PC-9 (cell line): ENCODE results near the gene ABL1. TPM values are rescaled to one million over a fixed set of nuclear protein-coding genes. Genes with fewer than 3 reads are reported as not detected.

ENCODE experiments used
- BruUV-seq: library from RNA; stranded (reverse); fragments of 400-500 nt; replicated peaks from 2 replicates; lab custom pipeline; 2021; lab: Mats Ljungman, UMichigan
- CTCF ChIA-PET: fragments of 300-600 bp; sonication (Branson Sonifier 250); formaldehyde crosslinking; loops from one replicate; lab custom pipeline; 2022; ENCODE audit warnings: antibody characterized with exemption; lab: Charles Lee
- POLR2A ChIA-PET: fragments of 300-600 bp; sonication (Branson Sonifier 250); formaldehyde crosslinking; loops from one replicate; lab custom pipeline; 2022; ENCODE audit warnings: antibody characterized with exemption; ENCODE audit not compliant: unreplicated experiment; lab: Charles Lee
- DNase-seq, 2 experiments: peaks; one replicate each; pipeline versions ENCODE4 v3.0.0 to v3.0.0-alpha.2; 2015 to 2022; ENCODE audit warnings: mixed read lengths in 1 of 2
- H2AFZ ChIP-seq: fragments of 200-600 bp; sonication (generic); 2 replicates; pipeline ENCODE4 v1.8.1; 2017; ENCODE audit warnings: antibody characterized with exemption
- H3F3A ChIP-seq: fragments of 200-600 bp; sonication (generic); 2 replicates; pipeline ENCODE4 v1.8.1; 2017; ENCODE audit warnings: antibody characterized with exemption, mild to moderate bottlenecking, low read depth; ENCODE audit not compliant: insufficient read depth
- H3K27ac ChIP-seq: fragments of 200-600 bp; sonication (generic); 2 replicates; pipeline ENCODE4 v1.6.1; 2016; ENCODE audit warnings: mixed run types
- H3K27me3 ChIP-seq: fragments of 200-600 bp; sonication (generic); 2 replicates; pipeline ENCODE4 v1.6.1; 2016; ENCODE audit warnings: low read depth, mixed run types; ENCODE audit not compliant: insufficient read depth
- H3K36me3 ChIP-seq: fragments of 200-600 bp; sonication (generic); 2 replicates; pipeline ENCODE4 v1.6.1; 2016; ENCODE audit warnings: low read depth, mixed run types
- H3K4me1 ChIP-seq: fragments of 200-600 bp; sonication (generic); replicated peaks from 2 replicates; pipeline ENCODE4 v1.6.1; 2016; ENCODE audit warnings: mixed run types; ENCODE audit not compliant: insufficient read depth
- H3K4me2 ChIP-seq: fragments of 200-600 bp; sonication (generic); 2 replicates; pipeline ENCODE4 v1.6.1; 2017; ENCODE audit warnings: mixed run types
- H3K4me3 ChIP-seq: fragments of 200-600 bp; sonication (generic); 2 replicates; pipeline ENCODE4 v1.6.1; 2016; ENCODE audit warnings: mixed run types
- H3K79me2 ChIP-seq: fragments of 200-600 bp; sonication (generic); 2 replicates; pipeline ENCODE4 v1.6.1; 2017; ENCODE audit warnings: low read depth, mixed run types
- H3K9me2 ChIP-seq: fragments of 200-600 bp; sonication (generic); 2 replicates; pipeline ENCODE4 v1.8.1; 2017; ENCODE audit warnings: mild to moderate bottlenecking; ENCODE audit not compliant: insufficient read depth
- H3K9me3 ChIP-seq: fragments of 200-600 bp; sonication (generic); 2 replicates; pipeline ENCODE4 v1.8.1; 2016; ENCODE audit warnings: low read depth; ENCODE audit not compliant: insufficient read depth
- H4K20me1 ChIP-seq: fragments of 200-600 bp; sonication (generic); 2 replicates; pipeline ENCODE4 v1.8.1; 2017; ENCODE audit not compliant: insufficient read depth
- EZH2 ChIP-seq: fragments of 200-600 bp; sonication (generic); IDR thresholded peaks from 2 replicates; pipeline ENCODE4 v1.8.0; 2017; ENCODE audit warnings: antibody characterized with exemption, low read depth
- intact Hi-C: fragments of 100-400 bp; cut with micrococcal nuclease; formaldehyde crosslinking; loops from one replicate; pipeline ENCODE4 v1.10.0; 2022; ENCODE audit not compliant: unreplicated experiment
- total RNA-seq: library from RNA; stranded (reverse); gene quantifications from 2 replicates; pipeline ENCODE4 v1.2.3, GENCODE V29; 2021
- TF ChIP-seq, protein P1 (sequence below): fragments of 200-600 bp; sonication (generic); conservative IDR thresholded peaks from 2 replicates; pipeline ENCODE4 v1.6.1; 2017; ENCODE audit warnings: mixed run types, antibody characterized with exemption, mild to moderate bottlenecking, moderate library complexity

The ABL1 gene
- total RNA-seq, 1 experiment from 2014 or later: 54.8 TPM

- no peak for DNase-seq
- CTCF ChIA-PET: interaction anchor here (0.6 kb wide), 2 partner anchors 99 to 146 kb away, joined by 3 to 5 read pairs; no protein-coding TSS in a partner anchor
- intact Hi-C loops: no loop called here
- Histone ChIP-seq H3K4me1 (no peaks in the 10 kb centered on the region), H3K27me3 (no peaks in the 10 kb centered on the region), H3K79me2 (0 out of 2 replicates have a peak, but pooled peaks cover 3% of the 10 kb centered on the region), H3K9me3 (no peaks in the 10 kb centered on the region), H3K27ac (no peak overlapping the region), H4K20me1 (no peaks in the 10 kb centered on the region), H3F3A (no peaks in the 10 kb centered on the region), H3K4me3 (no peak overlapping the region), H3K4me2 (no peak overlapping the region), H3K36me3 (no peaks in the 10 kb centered on the region), H3K9me2 (no peaks in the 10 kb centered on the region), H2AFZ (no peak overlapping the region)
- BruUV-seq: no TSS peak
- POLR2A ChIA-PET: no interaction called here
- TF ChIP-seq, protein P1, sequence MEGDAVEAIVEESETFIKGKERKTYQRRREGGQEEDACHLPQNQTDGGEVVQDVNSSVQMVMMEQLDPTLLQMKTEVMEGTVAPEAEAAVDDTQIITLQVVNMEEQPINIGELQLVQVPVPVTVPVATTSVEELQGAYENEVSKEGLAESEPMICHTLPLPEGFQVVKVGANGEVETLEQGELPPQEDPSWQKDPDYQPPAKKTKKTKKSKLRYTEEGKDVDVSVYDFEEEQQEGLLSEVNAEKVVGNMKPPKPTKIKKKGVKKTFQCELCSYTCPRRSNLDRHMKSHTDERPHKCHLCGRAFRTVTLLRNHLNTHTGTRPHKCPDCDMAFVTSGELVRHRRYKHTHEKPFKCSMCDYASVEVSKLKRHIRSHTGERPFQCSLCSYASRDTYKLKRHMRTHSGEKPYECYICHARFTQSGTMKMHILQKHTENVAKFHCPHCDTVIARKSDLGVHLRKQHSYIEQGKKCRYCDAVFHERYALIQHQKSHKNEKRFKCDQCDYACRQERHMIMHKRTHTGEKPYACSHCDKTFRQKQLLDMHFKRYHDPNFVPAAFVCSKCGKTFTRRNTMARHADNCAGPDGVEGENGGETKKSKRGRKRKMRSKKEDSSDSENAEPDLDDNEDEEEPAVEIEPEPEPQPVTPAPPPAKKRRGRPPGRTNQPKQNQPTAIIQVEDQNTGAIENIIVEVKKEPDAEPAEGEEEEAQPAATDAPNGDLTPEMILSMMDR: no peak
- no peak for TF ChIP-seq EZH2
These were observed 28.7 kb upstream of the ABL1 start for GRCh38 chr9:130806327-130806716.

- H3F3A ChIP-seq: no peaks in the 10 kb centered on the region
- CTCF ChIA-PET: no interaction called here
- intact Hi-C loops: no loop called here
These were observed 24.4 kb upstream of the ABL1 start for GRCh38 chr9:130810609-130811136.

DNA sequence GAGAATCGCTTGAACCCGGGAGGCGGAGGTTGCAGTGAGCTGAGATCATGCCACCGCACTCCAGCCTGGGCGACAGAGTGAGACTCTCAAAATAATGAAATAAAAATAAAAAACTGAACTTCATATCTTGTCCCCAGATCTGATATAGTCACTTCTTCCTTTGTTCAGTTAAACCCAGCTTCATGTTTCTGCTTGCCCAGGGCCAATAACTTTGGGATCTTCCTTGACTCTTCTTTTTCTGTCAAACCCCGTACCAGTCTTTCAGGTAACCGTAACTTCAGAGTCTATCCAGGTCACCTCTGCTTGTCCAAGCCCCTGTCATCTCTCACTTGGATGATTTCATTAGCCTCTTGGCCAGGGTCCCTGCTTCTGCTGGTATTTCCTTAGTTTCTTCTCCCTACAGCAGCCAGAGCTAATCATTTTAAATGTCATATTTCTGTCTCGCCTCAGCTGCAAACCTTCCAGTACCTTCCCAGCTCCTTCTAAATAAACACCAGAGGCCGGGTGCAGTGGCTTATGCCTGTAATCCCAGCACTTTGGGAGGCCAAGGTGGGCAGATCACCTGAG, 19.7 kb upstream of the ABL1 start:
- POLR2A ChIA-PET: interaction anchor here (0.6 to 0.7 kb wide), 2 partner anchors 51 to 1117 kb away, joined by 3 read pairs; no protein-coding TSS in a partner anchor
- Histone ChIP-seq H3K27me3 (no peaks in the 10 kb centered on the region), H3K36me3 (no peaks in the 10 kb centered on the region), H2AFZ (no peak overlapping the region), H3K9me2 (no peaks in the 10 kb centered on the region), H3F3A (no peaks in the 10 kb centered on the region), H3K27ac (no peak overlapping the region), H3K9me3 (no peaks in the 10 kb centered on the region), H3K4me3 (no peak overlapping the region), H3K4me1 (no peaks in the 10 kb centered on the region), H4K20me1 (no peaks in the 10 kb centered on the region), H3K4me2 (no peak overlapping the region), H3K79me2 (no peaks in the 10 kb centered on the region)
- CTCF ChIA-PET: interaction anchor here (0.6 kb wide), 3 partner anchors 83 to 231 kb away, joined by 3 read pairs; no protein-coding TSS in a partner anchor
- DNase-seq: no peak
- no TSS peak for BruUV-seq
- TF ChIP-seq, protein P1: no peak
- no peak for TF ChIP-seq EZH2
- intact Hi-C loops: no loop called here

More at GRCh38 chr9:130810609-130811136, 24.4 kb upstream of the ABL1 start:
- DNase-seq: no peak
- Histone ChIP-seq H3K9me2 (no peaks in the 10 kb centered on the region), H3K79me2 (no peaks in the 10 kb centered on the region), H2AFZ (no peak overlapping the region), H3K4me3 (no peak overlapping the region), H3K27me3 (no peaks in the 10 kb centered on the region), H3K4me1 (no peaks in the 10 kb centered on the region), H3K9me3 (no peaks in the 10 kb centered on the region), H4K20me1 (no peaks in the 10 kb centered on the region), H3K4me2 (no peak overlapping the region), H3K27ac (no peak overlapping the region), H3K36me3 (no peaks in the 10 kb centered on the region)
- no TSS peak for BruUV-seq
- no peak for TF ChIP-seq EZH2
- TF ChIP-seq, protein P1: no peak
- POLR2A ChIA-PET: interaction anchor here (0.6 kb wide), 1 partner anchor 18 kb away, joined by 4 read pairs; no protein-coding TSS in a partner anchor
